GM21825 (cell line): ENCODE data around the gene URAD.
A peak's percentile ranks its signal among the peaks of the same experiment; 100 is the strongest.

Experiments
- ATAC-seq: cut with Tn5 transposase; IDR thresholded peaks from one replicate; pipeline ENCODE4 v1.9.1; 2021; ENCODE audit warnings: mild to moderate bottlenecking, moderate library complexity; ENCODE audit not compliant: unreplicated experiment

Gene URAD

GRCh38 chr13:27960362-27961226 lies 27.9 kb downstream of the URAD start:
- no peak for ATAC-seq

GRCh38 chr13:27959976-27960361 lies 28.5 kb downstream of the URAD start:
- ATAC-seq, result no peak

GRCh38 chr13:27956576-27957300 lies 31.8 kb downstream of the URAD start:
- no peak for ATAC-seq

- ATAC-seq, result no peak
Observed at GRCh38 chr13:27955014-27955591, 33.4 kb downstream of the URAD start.

GRCh38 chr13:27954406-27954851 lies 34.1 kb downstream of the URAD start:
- peak; percentile 31 for ATAC-seq

- peak; percentile 74 for ATAC-seq
Observed at GRCh38 chr13:27953676-27954405, 34.7 kb downstream of the URAD start.

- no peak for ATAC-seq
Observed at GRCh38 chr13:27952876-27953675, 35.4 kb downstream of the URAD start.

- ATAC-seq, result no peak
Observed at GRCh38 chr13:27942972-27943371, 45.5 kb downstream of the URAD start.

- no peak for ATAC-seq
Observed at GRCh38 chr13:27933580-27934328, 54.7 kb downstream of the URAD start.

- no peak for ATAC-seq
Observed at GRCh38 chr13:27933118-27933517, 55.4 kb downstream of the URAD start.

- ATAC-seq, result no peak
Observed at GRCh38 chr13:27929868-27930267, 58.6 kb downstream of the URAD start.

GRCh38 chr13:27928805-27929753 lies 59.4 kb downstream of the URAD start:
- no peak for ATAC-seq

GRCh38 chr13:27928353-27928804 lies 60.1 kb downstream of the URAD start:
- no peak for ATAC-seq
